GM18517 (cell line): ENCODE data around the gene CYB5R3.
"Not testable (repeated sequence)": the region's sequence is repeated elsewhere in the genome, so short reads cannot be mapped to it uniquely, and the experiment has no call there.

Source experiments
- ATAC-seq: cut with Tn5 transposase; IDR thresholded peaks from one replicate; pipeline ENCODE4 v1.9.1; 2021; ENCODE audit warnings: mild to moderate bottlenecking, moderate library complexity; ENCODE audit not compliant: unreplicated experiment

CYB5R3 gene

GRCh38 chr22:42577141-42577540 lies 72.1 kb downstream of the CYB5R3 start:
- ATAC-seq: not testable (repeated sequence)

DNA sequence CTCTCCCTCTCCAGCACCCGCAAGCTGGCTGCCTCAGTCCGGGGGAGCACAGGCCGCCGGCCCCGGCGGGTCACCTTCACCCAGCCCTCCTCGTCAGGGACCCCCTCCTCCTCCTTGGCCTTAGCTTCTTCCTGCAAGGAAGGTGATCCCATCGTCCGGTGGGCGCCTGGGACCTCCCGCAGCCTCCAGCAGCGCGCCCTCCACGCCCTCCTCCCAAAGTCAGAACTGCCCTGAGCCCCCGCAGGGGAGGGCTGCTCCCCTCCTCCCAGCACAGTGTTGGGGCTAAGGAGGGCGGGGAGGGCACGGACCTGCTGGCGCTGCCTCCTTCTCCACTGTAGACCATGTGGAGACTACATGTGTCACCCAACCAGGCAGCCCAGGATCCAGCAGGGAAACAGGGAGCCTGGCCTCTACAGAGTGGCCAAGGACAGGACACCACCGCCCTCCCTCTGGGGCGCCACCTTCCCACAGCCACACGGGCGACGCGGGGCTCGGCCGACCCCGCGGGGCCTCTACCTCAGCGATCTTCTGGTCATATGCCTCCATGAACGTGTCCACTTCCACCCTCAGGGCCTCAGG lies 73.1 kb downstream of the CYB5R3 start:
- not testable (repeated sequence) for ATAC-seq

DNA sequence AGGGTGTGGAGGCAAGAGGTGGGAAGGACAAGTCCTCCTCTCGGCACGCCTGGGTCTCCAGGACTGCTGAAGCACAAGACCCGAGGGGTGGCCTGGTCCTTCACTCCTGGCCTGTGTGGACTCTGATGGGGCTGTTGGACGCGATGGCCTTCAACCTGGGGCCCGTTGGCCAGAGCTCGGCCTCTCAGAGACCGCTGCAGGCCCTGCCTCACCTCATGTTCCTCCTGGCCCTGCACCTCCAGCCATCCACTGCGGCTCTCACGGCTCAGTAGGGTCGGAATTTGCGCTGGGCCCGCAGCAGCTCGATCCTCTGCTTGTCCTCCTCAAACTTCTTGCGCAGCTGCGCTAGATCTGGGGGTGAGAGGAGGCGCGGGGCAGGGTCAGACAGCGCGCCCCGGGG lies 74.7 kb downstream of the CYB5R3 start:
- ATAC-seq: not testable (repeated sequence)

- ATAC-seq: not testable (repeated sequence)
Observed at GRCh38 chr22:42574046-42574445, 75.1 kb downstream of the CYB5R3 start.

DNA sequence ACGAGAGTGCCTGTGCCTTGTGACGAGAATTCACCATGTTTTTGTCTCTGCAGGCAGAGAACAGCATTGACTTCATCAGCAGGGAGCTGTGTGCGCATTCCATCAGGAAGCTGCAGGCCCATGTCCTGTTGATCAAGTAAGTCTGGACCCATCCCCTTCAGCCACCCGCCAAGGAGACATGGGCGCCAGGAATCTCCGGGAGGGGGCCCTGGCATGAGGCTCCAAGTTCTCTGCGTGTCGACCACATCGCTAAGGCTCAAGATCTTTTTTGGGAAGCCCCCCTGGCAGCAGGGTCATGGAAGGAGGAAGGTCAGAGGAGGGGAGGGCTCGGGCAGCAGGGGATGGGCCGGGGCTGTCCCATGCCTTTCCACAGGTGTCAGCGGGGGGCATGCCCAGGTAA lies 78.1 kb downstream of the CYB5R3 start:
- ATAC-seq: not testable (repeated sequence)

DNA sequence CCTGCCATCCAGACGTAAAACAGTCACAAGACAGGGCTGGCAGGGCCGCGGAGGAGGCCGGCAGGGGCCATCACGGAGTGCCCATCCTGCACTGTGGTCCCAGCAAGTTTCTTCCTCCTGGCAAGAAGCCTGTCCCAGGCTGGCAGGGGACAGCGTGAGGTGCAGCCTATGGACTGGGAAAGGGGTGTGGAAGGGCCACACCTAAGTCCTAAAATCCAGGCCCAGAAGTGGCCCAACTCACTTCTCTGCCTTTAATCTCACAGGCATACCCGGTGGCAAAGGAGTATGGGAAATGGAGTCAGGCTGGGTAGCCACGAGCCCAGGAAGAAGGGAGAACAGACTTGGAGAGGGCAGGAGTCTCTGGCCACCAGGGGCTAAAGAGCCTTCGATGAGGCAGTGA lies 78.6 kb downstream of the CYB5R3 start:
- ATAC-seq: not testable (repeated sequence)

- not testable (repeated sequence) for ATAC-seq
Observed at GRCh38 chr22:42567950-42568349, 81.2 kb downstream of the CYB5R3 start.
